ENCODE measurements around the gene PRELID3B.

PRELID3B gene

GRCh38 chr20:59008715-59009336 is 33.8 kb downstream of the PRELID3B start:
- no peak for DNase-seq (ENCODE audit: low read depth)

- no peak for DNase-seq (ENCODE audit: low read depth)
These were observed 34.7 kb downstream of the PRELID3B start for GRCh38 chr20:59007665-59008511.

- DNase-seq (ENCODE audit: low read depth), result no peak
These were observed 35.5 kb downstream of the PRELID3B start, which contains the start of gene CTSZ for GRCh38 chr20:59006864-59007664. CTSZ (minus strand) TSS chr20:59007254; CDS start chr20:59007128, 126 bp downstream.

- no peak for DNase-seq (ENCODE audit: low read depth)
These were observed 36.3 kb downstream of the PRELID3B start for GRCh38 chr20:59006167-59006863.

- DNase-seq (ENCODE audit: low read depth), result no peak
These were observed 36.9 kb downstream of the PRELID3B start for GRCh38 chr20:59005523-59006166.

GRCh38 chr20:59004763-59005522 is 37.6 kb downstream of the PRELID3B start:
- DNase-seq (ENCODE audit: low read depth), result no peak

GRCh38 chr20:59004493-59004762 is 38.2 kb downstream of the PRELID3B start:
- no peak for DNase-seq (ENCODE audit: low read depth)

- no peak for DNase-seq (ENCODE audit: low read depth)
These were observed 38.6 kb downstream of the PRELID3B start for GRCh38 chr20:59003836-59004492.

- DNase-seq (ENCODE audit: low read depth), result no peak
These were observed 39.6 kb downstream of the PRELID3B start for GRCh38 chr20:59002874-59003399.

GRCh38 chr20:59002388-59002787 is 40.2 kb downstream of the PRELID3B start:
- no peak for DNase-seq (ENCODE audit: low read depth)

- no peak for DNase-seq (ENCODE audit: low read depth)
These were observed 41.0 kb downstream of the PRELID3B start for GRCh38 chr20:59001449-59002171.

GRCh38 chr20:59001068-59001448 is 41.5 kb downstream of the PRELID3B start:
- DNase-seq (ENCODE audit: low read depth), result no peak

GRCh38 chr20:59000326-59000725 is 42.3 kb downstream of the PRELID3B start:
- no peak for DNase-seq (ENCODE audit: low read depth)

GRCh38 chr20:58998656-58999055 is 43.9 kb downstream of the PRELID3B start:
- no peak for DNase-seq (ENCODE audit: low read depth)

- DNase-seq (ENCODE audit: low read depth), result no peak
These were observed 45.3 kb downstream of the PRELID3B start for GRCh38 chr20:58997141-58997770.

GRCh38 chr20:58996226-58996611 is 46.4 kb downstream of the PRELID3B start:
- DNase-seq (ENCODE audit: low read depth), result no peak

- no peak for DNase-seq (ENCODE audit: low read depth)
These were observed 46.9 kb downstream of the PRELID3B start for GRCh38 chr20:58995461-58996225.

Data from iris pigment epithelial cell (primary cell).